ENCODE data around the gene NUDT14.

- no peak for TF ChIP-seq MAX (IDR thresholded peaks at IDR 0.05)
- TF ChIP-seq JUN (IDR thresholded peaks at IDR 0.05; ENCODE audit: low read depth, low read length) = no peak
- TF ChIP-seq POLR2A (IDR thresholded peaks at IDR 0.05; ENCODE audit: control extremely low read depth in 1 of 2, low read depth in 2 of 2, low read length in 2 of 2) = no peak
Observed at GRCh38 chr14:105200641-105201040, 19.5 kb upstream of the NUDT14 start.
